ENCODE results near the gene TMEM74B. TPM values are rescaled to one million over a fixed set of nuclear protein-coding genes. Genes with fewer than 3 reads are reported as not detected.

The TMEM74B gene
- total RNA-seq, 2 donors from 2014 or later = 0.60 to 1.5 TPM

DNA sequence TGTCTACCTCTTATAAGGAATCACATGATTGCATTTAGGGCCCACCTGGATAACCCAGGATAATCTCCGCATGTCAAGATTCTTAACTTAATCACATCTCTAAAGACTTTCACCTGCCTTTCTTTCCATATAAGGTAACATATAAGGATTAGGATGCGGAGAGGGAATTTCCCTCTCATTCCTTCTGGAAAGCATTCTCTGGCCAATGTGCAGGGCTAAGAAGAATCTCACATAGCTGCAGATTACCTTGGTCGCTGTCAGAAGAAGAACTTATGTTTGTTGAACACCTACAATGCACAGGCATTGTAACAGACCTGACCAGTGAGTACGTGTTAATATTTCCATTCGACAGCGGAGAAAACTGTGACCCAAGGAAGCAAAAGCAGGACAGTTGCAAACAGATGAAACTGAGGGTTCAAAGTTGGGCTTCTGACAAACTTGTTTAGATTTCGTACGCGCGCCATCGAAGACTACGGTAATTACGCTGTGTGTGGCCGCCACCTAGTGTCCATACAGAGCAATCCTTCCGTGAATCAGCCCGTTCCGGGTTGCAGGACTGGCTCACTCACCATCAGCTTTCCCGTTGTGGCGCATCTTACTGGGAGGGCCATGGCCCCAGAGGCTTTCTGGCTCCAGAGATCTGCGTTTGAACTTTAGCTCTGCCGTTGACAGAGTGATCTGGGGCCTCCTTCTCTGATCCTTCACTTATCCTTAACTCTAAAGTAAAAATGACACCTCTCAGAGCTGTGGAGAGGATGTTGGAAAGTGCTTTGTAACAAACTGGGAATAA lies 28.0 kb upstream of the TMEM74B start:
- no peaks in the 10 kb centered on the region for H3K36me3 Mint-ChIP-seq (ENCODE audit: insufficient read depth in 2 of 2)
- ATAC-seq (replicated peaks in 1 of 2) = peak; percentile 66
- peaks cover 44% of the 10 kb centered on the region for H3K4me1 Mint-ChIP-seq (ENCODE audit: low read depth)
- H3K27me3 Mint-ChIP-seq (ENCODE audit: low read depth) = peaks cover 14% of the 10 kb centered on the region
- peak overlapping the region; percentile 2 to 23 for H3K4me3 Mint-ChIP-seq
- H3K27ac Mint-ChIP-seq = no peak overlapping the region
- DNase-seq = peak; percentile 74 to 78
- H3K9me3 Mint-ChIP-seq = no peaks in the 10 kb centered on the region

- H3K4me1 Mint-ChIP-seq (ENCODE audit: low read depth) = peaks cover 44% of the 10 kb centered on the region
- H3K36me3 Mint-ChIP-seq (ENCODE audit: insufficient read depth in 2 of 2) = no peaks in the 10 kb centered on the region
- H3K9me3 Mint-ChIP-seq = no peaks in the 10 kb centered on the region
- no peak for ATAC-seq (replicated peaks in 1 of 2)
- no peak for DNase-seq
- no peak overlapping the region for H3K4me3 Mint-ChIP-seq
- peaks cover 14% of the 10 kb centered on the region for H3K27me3 Mint-ChIP-seq (ENCODE audit: low read depth)
- H3K27ac Mint-ChIP-seq = no peak overlapping the region
Observed at GRCh38 chr20:1212023-1212422, 27.2 kb upstream of the TMEM74B start.

DNA sequence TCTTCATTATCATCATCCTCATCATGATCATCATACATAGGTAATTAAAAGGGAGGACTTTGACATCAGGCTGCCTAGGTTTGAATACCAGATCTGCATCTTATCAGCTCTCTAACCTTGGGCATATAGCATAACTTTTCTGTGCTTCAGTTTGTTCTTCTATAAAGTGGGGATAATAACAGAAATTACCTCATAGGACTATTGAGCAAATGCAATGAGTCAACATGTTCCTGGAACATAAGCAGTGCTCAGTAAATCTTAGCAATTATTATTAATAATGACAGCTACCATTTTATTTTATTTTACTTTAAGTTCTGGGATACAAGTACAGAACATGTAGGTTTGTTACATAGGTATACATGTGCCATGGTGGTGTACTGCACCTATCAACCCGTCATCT lies 25.7 kb upstream of the TMEM74B start:
- Mint-ChIP-seq H3K9me3 (no peaks in the 10 kb centered on the region), H3K4me1 (ENCODE audit: low read depth) (peaks cover 30% of the 10 kb centered on the region), H3K4me3 (no peak overlapping the region), H3K36me3 (ENCODE audit: insufficient read depth in 2 of 2) (no peaks in the 10 kb centered on the region), H3K27ac (no peak overlapping the region), H3K27me3 (ENCODE audit: low read depth) (peaks cover 14% of the 10 kb centered on the region)
- no peak for DNase-seq
- no peak for ATAC-seq (replicated peaks in 1 of 2)

DNA sequence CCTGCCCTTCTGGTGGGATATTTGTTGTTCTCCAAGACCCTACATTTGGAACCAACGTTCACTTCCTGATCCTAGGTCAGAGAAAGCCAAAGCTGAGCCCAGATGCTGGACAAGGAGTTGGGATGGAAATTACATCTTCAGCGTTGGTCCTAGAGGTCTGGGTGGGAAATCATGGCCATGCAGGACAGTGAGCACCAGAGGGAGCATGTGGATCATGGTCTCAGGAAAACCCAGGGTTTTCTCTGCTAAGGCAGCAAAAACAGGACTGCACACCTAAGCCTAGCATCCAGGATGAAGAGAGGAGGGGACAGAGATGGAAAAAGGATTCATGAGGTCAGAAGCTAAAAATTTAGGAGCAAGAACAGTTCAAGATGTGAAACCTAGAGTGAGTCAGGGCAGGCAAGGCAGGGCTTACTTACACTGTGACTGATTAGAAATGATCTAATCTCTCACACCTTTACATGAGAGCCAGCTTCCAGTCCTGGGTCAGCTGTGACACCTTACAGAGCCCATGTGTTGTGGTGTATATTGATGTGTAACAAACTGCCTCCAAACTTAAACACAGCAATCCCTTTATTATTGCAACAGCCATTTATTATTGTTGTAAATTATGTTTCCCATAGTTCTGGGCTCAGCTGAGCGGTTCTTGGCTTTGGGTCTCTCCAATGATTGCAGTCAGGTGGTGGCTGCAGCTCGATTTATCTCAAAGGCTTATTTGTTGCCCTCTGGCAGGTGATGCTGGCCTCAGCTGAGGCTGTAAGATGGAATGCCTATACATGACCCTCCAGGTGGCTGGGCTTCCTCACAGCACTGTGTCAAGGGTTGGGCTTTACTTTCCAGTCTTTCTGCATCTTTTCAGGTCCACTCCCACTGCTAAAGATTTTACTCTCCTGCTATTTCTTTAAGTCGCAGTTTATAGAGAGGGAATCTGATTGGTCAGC lies 24.9 kb upstream of the TMEM74B start:
- Mint-ChIP-seq H3K36me3 (ENCODE audit: insufficient read depth in 2 of 2) (no peaks in the 10 kb centered on the region), H3K27ac (no peak overlapping the region), H3K4me3 (no peak overlapping the region), H3K9me3 (no peaks in the 10 kb centered on the region), H3K4me1 (ENCODE audit: low read depth) (peaks cover 22% of the 10 kb centered on the region), H3K27me3 (ENCODE audit: low read depth) (peaks cover 14% of the 10 kb centered on the region)
- DNase-seq (no peak), ATAC-seq (replicated peaks in 1 of 2) (peak; percentile 59 to 64)

GRCh38 chr20:1207293-1207878 lies 22.6 kb upstream of the TMEM74B start:
- ATAC-seq (replicated peaks in 1 of 2) (no peak), DNase-seq (no peak)
- Mint-ChIP-seq H3K36me3 (ENCODE audit: insufficient read depth in 2 of 2) (no peaks in the 10 kb centered on the region), H3K27me3 (ENCODE audit: low read depth) (peaks cover 10% of the 10 kb centered on the region), H3K4me1 (ENCODE audit: low read depth) (peaks cover 3% of the 10 kb centered on the region), H3K4me3 (no peak overlapping the region), H3K9me3 (no peaks in the 10 kb centered on the region), H3K27ac (no peak overlapping the region)

- Mint-ChIP-seq H3K27ac (no peak overlapping the region), H3K4me3 (no peak overlapping the region), H3K4me1 (ENCODE audit: low read depth) (no peaks in the 10 kb centered on the region), H3K36me3 (ENCODE audit: insufficient read depth in 2 of 2) (no peaks in the 10 kb centered on the region), H3K9me3 (no peaks in the 10 kb centered on the region), H3K27me3 (ENCODE audit: low read depth) (peaks cover 2% of the 10 kb centered on the region)
- DNase-seq (no peak), ATAC-seq (replicated peaks in 1 of 2) (no peak)
Observed at GRCh38 chr20:1206366-1207148, 21.8 kb upstream of the TMEM74B start.

- no peak overlapping the region for H3K27ac Mint-ChIP-seq
- H3K4me3 Mint-ChIP-seq = no peak overlapping the region
- no peaks in the 10 kb centered on the region for H3K36me3 Mint-ChIP-seq (ENCODE audit: insufficient read depth in 2 of 2)
- no peak for ATAC-seq (replicated peaks in 1 of 2)
- DNase-seq = no peak
- H3K9me3 Mint-ChIP-seq = no peaks in the 10 kb centered on the region
- H3K4me1 Mint-ChIP-seq (ENCODE audit: low read depth) = no peaks in the 10 kb centered on the region
- H3K27me3 Mint-ChIP-seq (ENCODE audit: low read depth) = no peaks in the 10 kb centered on the region
Observed at GRCh38 chr20:1205802-1206201, 21.0 kb upstream of the TMEM74B start.

DNA sequence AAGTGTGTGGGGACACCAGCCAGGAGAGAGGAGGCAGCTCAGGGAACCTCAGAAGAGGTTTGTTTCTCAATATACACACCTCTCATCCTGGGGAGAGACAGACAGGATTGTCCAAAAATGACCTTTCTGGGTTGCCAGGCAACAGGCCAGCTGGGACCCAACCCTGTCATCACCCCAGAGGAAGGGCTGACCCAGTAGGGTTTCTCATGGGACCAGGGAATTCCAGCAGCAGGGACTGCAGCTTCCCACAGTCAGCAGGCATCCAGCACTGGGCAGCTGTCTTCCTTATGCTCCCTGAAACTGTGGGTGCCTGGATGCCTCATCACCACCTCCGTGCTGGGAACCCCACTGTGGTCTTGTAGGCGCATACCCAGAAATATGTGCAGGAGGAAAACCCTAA lies 19.8 kb upstream of the TMEM74B start:
- peaks cover 9% of the 10 kb centered on the region for H3K4me1 Mint-ChIP-seq (ENCODE audit: low read depth)
- H3K36me3 Mint-ChIP-seq (ENCODE audit: insufficient read depth in 2 of 2) = no peaks in the 10 kb centered on the region
- no peaks in the 10 kb centered on the region for H3K27me3 Mint-ChIP-seq (ENCODE audit: low read depth)
- H3K4me3 Mint-ChIP-seq = no peak overlapping the region
- ATAC-seq (replicated peaks in 1 of 2) = no peak
- no peak overlapping the region for H3K27ac Mint-ChIP-seq
- H3K9me3 Mint-ChIP-seq = no peaks in the 10 kb centered on the region
- DNase-seq = no peak

DNA sequence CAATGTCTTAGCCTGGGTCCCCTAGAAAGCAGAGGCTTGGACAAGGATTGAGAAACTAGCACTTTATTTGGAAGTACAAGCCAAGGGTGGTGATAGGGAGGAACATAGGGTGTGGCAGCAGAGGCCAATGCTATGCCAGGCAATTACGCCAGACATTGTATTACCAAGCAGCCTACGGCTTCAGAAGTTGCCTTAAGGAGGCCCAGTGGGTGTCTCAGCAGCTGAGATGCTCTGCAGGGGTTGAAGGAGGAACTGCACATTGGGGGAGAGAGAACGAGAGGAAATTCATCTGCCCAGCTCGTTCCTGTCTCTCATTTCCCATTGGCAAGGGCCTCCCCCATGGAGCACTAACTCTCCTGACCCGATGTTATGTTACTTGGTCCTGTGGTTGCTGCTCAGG lies 19.3 kb upstream of the TMEM74B start:
- no peak overlapping the region for H3K4me3 Mint-ChIP-seq
- H3K9me3 Mint-ChIP-seq = no peaks in the 10 kb centered on the region
- DNase-seq (no peak), ATAC-seq (replicated peaks in 1 of 2) (no peak)
- H3K36me3 Mint-ChIP-seq (ENCODE audit: insufficient read depth in 2 of 2) = no peaks in the 10 kb centered on the region
- H3K27me3 Mint-ChIP-seq (ENCODE audit: low read depth) = no peaks in the 10 kb centered on the region
- H3K4me1 Mint-ChIP-seq (ENCODE audit: low read depth) = peaks cover 9% of the 10 kb centered on the region
- H3K27ac Mint-ChIP-seq = no peak overlapping the region

DNA sequence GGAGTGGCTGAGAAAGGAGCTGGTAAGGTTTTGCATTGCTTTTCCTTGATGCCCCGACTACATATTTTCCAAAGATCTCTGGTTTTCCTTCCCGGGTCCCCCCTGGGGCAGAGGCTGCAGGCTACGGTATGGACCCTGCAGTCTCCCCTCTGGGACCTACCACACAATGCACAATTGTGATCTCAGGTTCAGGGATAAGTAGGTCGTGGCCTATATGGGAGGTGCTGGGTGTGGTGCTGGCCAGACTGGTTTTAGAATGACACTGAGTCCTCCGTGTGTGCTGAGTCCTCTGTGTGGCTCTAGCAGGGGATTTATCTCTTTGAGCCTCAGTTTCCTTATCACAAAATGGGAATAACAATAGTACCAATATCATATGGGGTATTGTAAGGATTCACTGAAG lies 18.8 kb upstream of the TMEM74B start:
- Mint-ChIP-seq H3K4me3 (no peak overlapping the region), H3K36me3 (ENCODE audit: insufficient read depth in 2 of 2) (no peaks in the 10 kb centered on the region), H3K27ac (no peak overlapping the region), H3K9me3 (no peaks in the 10 kb centered on the region), H3K4me1 (ENCODE audit: low read depth) (peaks cover 9% of the 10 kb centered on the region), H3K27me3 (ENCODE audit: low read depth) (no peaks in the 10 kb centered on the region)
- DNase-seq = no peak
- no peak for ATAC-seq (replicated peaks in 1 of 2)

GRCh38 chr20:1202762-1203504 lies 18.2 kb upstream of the TMEM74B start, which contains the start of gene C20orf202:
Gene C20orf202, plus strand, starts transcription at chr20:1203454. Its CDS starts 132 bp downstream, at chr20:1203586.
- peaks cover 9% of the 10 kb centered on the region for H3K4me1 Mint-ChIP-seq (ENCODE audit: low read depth)
- H3K9me3 Mint-ChIP-seq = no peaks in the 10 kb centered on the region
- no peak for ATAC-seq (replicated peaks in 1 of 2)
- no peaks in the 10 kb centered on the region for H3K27me3 Mint-ChIP-seq (ENCODE audit: low read depth)
- no peaks in the 10 kb centered on the region for H3K36me3 Mint-ChIP-seq (ENCODE audit: insufficient read depth in 2 of 2)
- DNase-seq = no peak
- no peak within 1 kb of the TSS for H3K4me3 Mint-ChIP-seq
- H3K27ac Mint-ChIP-seq = no peak within 1 kb of the TSS

DNA sequence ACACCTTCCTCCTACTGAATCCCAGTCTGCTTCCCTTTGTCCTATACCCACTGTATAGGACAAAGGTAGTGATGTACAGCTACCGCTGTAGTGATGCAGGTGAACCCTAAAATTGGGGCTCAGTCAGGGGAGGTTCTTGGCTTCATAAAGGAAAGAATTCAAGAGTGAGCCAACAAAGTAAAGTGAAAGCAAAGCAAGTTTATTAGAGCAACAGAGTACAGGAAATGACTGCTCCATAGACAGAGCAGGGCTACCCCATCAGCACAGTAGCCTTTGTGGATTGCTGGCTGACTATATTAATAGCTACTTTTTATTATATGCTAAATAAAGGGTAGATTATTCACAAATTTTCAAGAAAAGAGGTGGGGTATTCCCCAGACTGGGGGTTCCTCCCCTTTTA lies 15.2 kb upstream of the TMEM74B start:
- no peak for DNase-seq
- Mint-ChIP-seq H3K27ac (no peak overlapping the region), H3K4me1 (ENCODE audit: low read depth) (peaks cover 9% of the 10 kb centered on the region), H3K9me3 (peaks cover 0 to 2% of the 10 kb centered on the region in 2 donors), H3K36me3 (ENCODE audit: insufficient read depth in 2 of 2) (no peaks in the 10 kb centered on the region), H3K27me3 (ENCODE audit: low read depth) (no peaks in the 10 kb centered on the region), H3K4me3 (no peak overlapping the region)
- ATAC-seq (replicated peaks in 1 of 2) = no peak
